ENCODE data around the gene LRRC61. TPM values are rescaled to one million over a fixed set of nuclear protein-coding genes. Genes with fewer than 3 reads are reported as not detected.
"Not testable (repeated sequence)": the region's sequence is repeated elsewhere in the genome, so short reads cannot be mapped to it uniquely, and the experiment has no call there.

LRRC61 gene
- total RNA-seq, 1 experiment from 2014 or later = 48.1 TPM

GRCh38 chr7:150385302-150385723 lies 62.2 kb downstream of the LRRC61 start:
- H3K27me3 ChIP-seq (replicated peaks; ENCODE audit: insufficient read depth, low read depth, low read length, poor library complexity) = no peaks in the 10 kb centered on the region
- no TSS peak for BruUV-seq (replicated peaks)
- peaks cover 11% of the 10 kb centered on the region for H3K4me1 ChIP-seq (ENCODE audit: insufficient read depth, low read length, poor library complexity, severe bottlenecking)
- no peak overlapping the region for H3K4me3 ChIP-seq (ENCODE audit: low read depth, low read length, poor library complexity, severe bottlenecking)
- DNase-seq (ENCODE audit: low spot score) = no peak
- H3K9me3 ChIP-seq (ENCODE audit: low read depth, low read length, poor library complexity, severe bottlenecking) = no peaks in the 10 kb centered on the region
- ChIA-PET POLR2A (ENCODE audit: low non-redundant PET) (no interaction called here), CTCF (no interaction called here)
- H3K27ac ChIP-seq (ENCODE audit: low read depth, low read length, poor library complexity, severe bottlenecking) = no peak overlapping the region
- peaks cover 10% of the 10 kb centered on the region for H3K36me3 ChIP-seq (ENCODE audit: insufficient read depth, low read length, poor library complexity, severe bottlenecking)
- intact Hi-C loops (cut with micrococcal nuclease; ENCODE audit: unreplicated experiment) = no loop called here
- TF ChIP-seq CTCF (conservative IDR thresholded peaks at IDR 0.05; ENCODE audit: low read depth, low read length) = no peak
- no peak for TF ChIP-seq EZH2 (IDR thresholded peaks at IDR 0.05; ENCODE audit: borderline replicate concordance, low read depth, low read length, poor library complexity, severe bottlenecking)

DNA sequence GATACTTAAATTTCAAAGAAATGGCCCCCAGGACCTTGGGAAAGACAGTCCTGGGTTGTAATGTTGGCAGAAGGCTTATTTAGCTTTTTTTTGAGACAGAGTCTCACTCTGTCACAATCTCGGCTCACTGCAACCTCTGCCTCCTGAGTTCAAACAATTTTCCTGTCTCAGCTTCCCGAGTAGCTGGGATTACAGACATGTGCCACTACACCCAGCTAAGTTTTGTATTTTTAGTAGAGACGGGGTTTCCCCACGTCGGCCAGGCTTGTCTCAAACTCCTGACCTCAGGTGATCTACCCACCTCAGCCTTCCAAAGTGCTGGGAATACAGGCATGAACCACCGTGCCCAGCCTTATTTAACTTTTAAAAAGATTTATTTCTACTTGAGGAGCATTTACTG lies 62.7 kb downstream of the LRRC61 start:
- DNase-seq (ENCODE audit: low spot score); H3K27ac ChIP-seq (ENCODE audit: low read depth, low read length, poor library complexity, severe bottlenecking); BruUV-seq (replicated peaks); H3K9me3 ChIP-seq (ENCODE audit: low read depth, low read length, poor library complexity, severe bottlenecking); H3K4me3 ChIP-seq (ENCODE audit: low read depth, low read length, poor library complexity, severe bottlenecking); H3K27me3 ChIP-seq (replicated peaks; ENCODE audit: insufficient read depth, low read depth, low read length, poor library complexity); POLR2A ChIA-PET (ENCODE audit: low non-redundant PET); intact Hi-C loops (cut with micrococcal nuclease; ENCODE audit: unreplicated experiment); CTCF ChIA-PET: not testable (repeated sequence)
- Histone ChIP-seq H3K4me1 (ENCODE audit: insufficient read depth, low read length, poor library complexity, severe bottlenecking) (peaks cover 11% of the 10 kb centered on the region), H3K36me3 (ENCODE audit: insufficient read depth, low read length, poor library complexity, severe bottlenecking) (peaks cover 12% of the 10 kb centered on the region)

Other genes starting within 250 kb of the LRRC61 start
- gene ACTR3C, start 190 bp downstream of the LRRC61 start, total RNA-seq (2021) = 4.5 TPM in 2 replicates
- not detected in 2 replicates for gene RARRES2, start 18.3 kb downstream of the LRRC61 start, total RNA-seq (2021)
- 113 and 114 TPM in 2 replicates for gene REPIN1, start 45.5 kb downstream of the LRRC61 start, total RNA-seq (2021)
- gene ZNF775, start 56.0 kb downstream of the LRRC61 start, total RNA-seq (2021) = 12.1 and 14.3 TPM in 2 replicates
- gene GIMAP8, start 127.3 kb downstream of the LRRC61 start, total RNA-seq (2021) = 0.07 TPM in 1 of 2 replicates, not detected in the other
- not detected in 2 replicates for gene GIMAP7, start 191.5 kb downstream of the LRRC61 start, total RNA-seq (2021)
- gene GIMAP4, start 244.0 kb downstream of the LRRC61 start, total RNA-seq (2021) = not detected in 2 replicates